CD4-positive, alpha-beta T cell (primary cell): ENCODE data around the gene RTRAF. TPM values are rescaled to one million over a fixed set of nuclear protein-coding genes. Genes with fewer than 3 reads are reported as not detected.

Experiments
- ATAC-seq: fragments of 200-7000 bp; cut with Tn5 transposase; one replicate; pipeline ENCODE4 v1.10.0; 2022; ENCODE audit warnings: mild to moderate bottlenecking; ENCODE audit not compliant: poor library complexity
- CTCF ChIA-PET: fragments of 350-600 bp; sonication (Branson Sonifier 250); formaldehyde crosslinking; loops from one replicate; lab custom pipeline; 2021; ENCODE audit warnings: antibody characterized with exemption, inconsistent platforms; lab: Charles Lee
- POLR2A ChIA-PET: fragments of 350-600 bp; sonication (Branson Sonifier 250); formaldehyde crosslinking; loops from one replicate; lab custom pipeline; 2021; ENCODE audit warnings: antibody characterized with exemption, inconsistent platforms; lab: Charles Lee
- DNase-seq, 14 experiments: peaks; one replicate each; pipeline ENCODE4 v3.0.0-alpha.2; 2013 to 2020; ENCODE audit warnings: mixed read lengths in 2 of 14
- H3K27ac ChIP-seq, 2 donors: one replicate each; pipeline versions ENCODE4 v1.5.1 to v1.7.0; 2013; ENCODE audit warnings: low read length in 2 of 2, low read depth in 1 of 2, mild to moderate bottlenecking in 1 of 2
- H3K27me3 ChIP-seq, 2 experiments: 1 replicate in 1 of 2; 2 replicates in 1 of 2; pipeline versions ENCODE4 v1.6.1 to v1.7.0; 2013; ENCODE audit warnings: low read length in 2 of 2, control low read depth in 1 of 2, mild to moderate bottlenecking in 1 of 2, moderate library complexity in 1 of 2; ENCODE audit not compliant: insufficient read depth in 2 of 2, control insufficient read depth in 1 of 2
- H3K36me3 ChIP-seq: one replicate; pipeline ENCODE4 v1.6.1; 2013; ENCODE audit warnings: low read length, control low read depth; ENCODE audit not compliant: insufficient read depth
- H3K4me1 ChIP-seq: one replicate; pipeline ENCODE4 v1.6.1; 2013; ENCODE audit warnings: low read length, control low read depth; ENCODE audit not compliant: insufficient read depth
- H3K4me3 ChIP-seq: one replicate; pipeline ENCODE4 v1.5.1; 2013; ENCODE audit warnings: mild to moderate bottlenecking, low read length, moderate library complexity
- H3K9me3 ChIP-seq, 2 experiments: 1 replicate in 1 of 2; 2 replicates in 1 of 2; pipeline versions ENCODE4 v1.6.1 to v1.7.0; 2013; ENCODE audit warnings: low read length in 2 of 2, mild to moderate bottlenecking in 2 of 2, control low read depth in 1 of 2, moderate library complexity in 1 of 2; ENCODE audit not compliant: control insufficient read depth in 1 of 2, insufficient read depth in 1 of 2
- H3K27ac Mint-ChIP-seq: one replicate; pipeline ENCODE4 v1.8.0; 2020; ENCODE audit warnings: mixed read lengths
- H3K27me3 Mint-ChIP-seq: one replicate; pipeline ENCODE4 v1.8.0; 2021; ENCODE audit warnings: mixed read lengths
- H3K36me3 Mint-ChIP-seq: one replicate; pipeline ENCODE4 v1.8.0; 2021; ENCODE audit warnings: low read depth, mixed read lengths
- H3K4me1 Mint-ChIP-seq: one replicate; pipeline ENCODE4 v1.8.0; 2021; ENCODE audit warnings: low read depth, mixed read lengths
- H3K4me3 Mint-ChIP-seq: one replicate; pipeline ENCODE4 v1.8.0; 2020; ENCODE audit warnings: mild to moderate bottlenecking, mixed read lengths
- H3K9me3 Mint-ChIP-seq: one replicate; pipeline ENCODE4 v1.8.0; 2020; ENCODE audit warnings: mixed read lengths
- intact Hi-C, 2 experiments: fragments of 100-400 bp; cut with DNase I in 1 of 2; cut with micrococcal nuclease in 1 of 2; formaldehyde crosslinking; loops; one replicate each; pipeline versions ENCODE4 v1.15.1 to v1.9.0; 2023 to 2025; cut with DNase I, micrococcal nuclease
- polyA plus RNA-seq, 2 donors: library from polyadenylated mRNA; unstranded; fragments of 120-200 nt; gene quantifications; one replicate each; pipeline ENCODE4 v1.2.1, GENCODE V29; 2013
- total RNA-seq, 174 experiments: library from RNA in 2 of 174; stranded (reverse) in 2 of 174; gene quantifications; one replicate each; pipeline ENCODE4 v1.2.3 and lab custom pipeline; 2021 to 2026
- TF ChIP-seq, protein P1 (sequence below): fragments of 200-600 bp; IDR thresholded peaks from one replicate; pipeline ENCODE4 v1.8.0; 2022; ENCODE audit warnings: antibody characterized with exemption, mild to moderate bottlenecking

The RTRAF gene
- total RNA-seq (100 to 1,000 TPM; 155 to 157 TPM), total RNA-seq (lab: John Stamatoyannopoulos, UW) (65.3 to 227 (median 121) reads per million in 172 experiments)
- polyA plus RNA-seq (2013, experiment 1 of 2) = 171 TPM
- polyA plus RNA-seq (2013, experiment 2 of 2) = 164 TPM

GRCh38 chr14:51989293-51990234, at the start of gene RTRAF:
TSS of gene RTRAF (plus strand) at chr14:51989546. CDS start at chr14:51989640, 94 bp downstream.
- peak; percentile 83 to 97 (median 89) for DNase-seq
- ChIA-PET CTCF (no interaction called here), POLR2A (interaction anchor here (0.7 to 1.4 kb wide), 2 partner anchors 129 to 455 kb away, joined by 3 to 4 read pairs; partner anchors contain the start of gene GNG2)
- Histone ChIP-seq H3K4me1 (peaks cover 18% of the 10 kb centered on the region), H3K27ac (peak within 1 kb of the TSS; percentile 84 to 87), H3K27me3 (no peaks in the 10 kb centered on the region), H3K36me3 (peaks cover 33% of the 10 kb centered on the region), H3K9me3 (no peaks in the 10 kb centered on the region), H3K4me3 (peak within 1 kb of the TSS; percentile 87)
- no peaks in the 10 kb centered on the region for H3K27me3 Mint-ChIP-seq
- peak within 1 kb of the TSS; percentile 94 for H3K27ac Mint-ChIP-seq
- peak within 1 kb of the TSS; percentile 99 for H3K4me3 Mint-ChIP-seq
- H3K4me1 Mint-ChIP-seq = peaks cover 53% of the 10 kb centered on the region
- intact Hi-C loops = loop anchor here (1.0 to 10.0 kb wide), 8 partner anchors 129 to 1315 kb away; partner anchors contain the start of genes FRMD6 (in 1 of the 2), GNG2 (in 1 of the 2), GNPNAT1 (in 1 of the 2) and GPR137C (in 1 of the 2)
- H3K36me3 Mint-ChIP-seq = peaks cover 49% of the 10 kb centered on the region
- TF ChIP-seq, protein P1, sequence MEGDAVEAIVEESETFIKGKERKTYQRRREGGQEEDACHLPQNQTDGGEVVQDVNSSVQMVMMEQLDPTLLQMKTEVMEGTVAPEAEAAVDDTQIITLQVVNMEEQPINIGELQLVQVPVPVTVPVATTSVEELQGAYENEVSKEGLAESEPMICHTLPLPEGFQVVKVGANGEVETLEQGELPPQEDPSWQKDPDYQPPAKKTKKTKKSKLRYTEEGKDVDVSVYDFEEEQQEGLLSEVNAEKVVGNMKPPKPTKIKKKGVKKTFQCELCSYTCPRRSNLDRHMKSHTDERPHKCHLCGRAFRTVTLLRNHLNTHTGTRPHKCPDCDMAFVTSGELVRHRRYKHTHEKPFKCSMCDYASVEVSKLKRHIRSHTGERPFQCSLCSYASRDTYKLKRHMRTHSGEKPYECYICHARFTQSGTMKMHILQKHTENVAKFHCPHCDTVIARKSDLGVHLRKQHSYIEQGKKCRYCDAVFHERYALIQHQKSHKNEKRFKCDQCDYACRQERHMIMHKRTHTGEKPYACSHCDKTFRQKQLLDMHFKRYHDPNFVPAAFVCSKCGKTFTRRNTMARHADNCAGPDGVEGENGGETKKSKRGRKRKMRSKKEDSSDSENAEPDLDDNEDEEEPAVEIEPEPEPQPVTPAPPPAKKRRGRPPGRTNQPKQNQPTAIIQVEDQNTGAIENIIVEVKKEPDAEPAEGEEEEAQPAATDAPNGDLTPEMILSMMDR = no peak
- no peaks in the 10 kb centered on the region for H3K9me3 Mint-ChIP-seq
- ATAC-seq = peak; percentile 96

DNA sequence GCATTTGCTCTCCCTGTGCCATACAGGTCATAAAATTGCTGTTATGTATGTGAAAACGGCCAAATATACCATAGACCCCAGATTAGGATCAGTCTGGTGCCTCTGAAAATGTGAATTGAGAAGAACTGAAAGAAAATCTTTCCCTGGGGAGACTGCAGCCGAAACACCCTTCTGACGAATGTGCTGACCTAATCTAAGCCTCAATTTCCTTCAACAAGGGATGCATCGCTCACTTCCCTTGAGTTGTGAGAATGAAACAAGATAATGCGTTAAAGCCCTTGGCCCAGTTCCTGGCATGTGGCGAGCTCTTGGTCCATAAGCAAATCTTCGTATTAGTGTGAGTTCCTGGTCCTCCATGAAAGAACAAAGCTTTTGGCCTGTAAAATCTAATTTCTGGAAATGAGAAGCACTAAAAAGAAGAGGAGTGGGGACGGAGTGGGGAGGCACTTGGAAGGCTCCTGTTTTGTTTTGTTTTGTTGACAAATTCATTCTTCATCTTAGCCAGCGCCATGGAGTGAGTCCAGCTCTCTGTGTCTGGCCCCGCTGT, 49.5 kb upstream of the RTRAF start:
- H3K36me3 ChIP-seq = peaks cover 28% of the 10 kb centered on the region
- ATAC-seq (no peak), DNase-seq (no peak)
- no peaks in the 10 kb centered on the region for H3K27me3 ChIP-seq
- TF ChIP-seq, protein P1 = no peak
- POLR2A ChIA-PET = no interaction called here
- peaks cover 62% of the 10 kb centered on the region for H3K4me1 Mint-ChIP-seq
- intact Hi-C loops = no loop called here
- peak overlapping the region; percentile 50 for H3K27ac Mint-ChIP-seq
- no peak overlapping the region for H3K4me3 ChIP-seq
- H3K4me1 ChIP-seq = no peaks in the 10 kb centered on the region
- peaks cover 66% of the 10 kb centered on the region for H3K36me3 Mint-ChIP-seq
- CTCF ChIA-PET = interaction anchor here (0.9 kb wide), 1 partner anchor 16 kb away, joined by 3 read pairs; no protein-coding TSS in a partner anchor
- no peaks in the 10 kb centered on the region for H3K27me3 Mint-ChIP-seq
- no peak overlapping the region for H3K27ac ChIP-seq
- no peaks in the 10 kb centered on the region for H3K9me3 ChIP-seq
- no peak overlapping the region for H3K4me3 Mint-ChIP-seq
- peaks cover 3% of the 10 kb centered on the region for H3K9me3 Mint-ChIP-seq

GRCh38 chr14:51942971-51943370, 46.4 kb upstream of the RTRAF start:
- Mint-ChIP-seq H3K9me3 (peaks cover 8% of the 10 kb centered on the region), H3K27ac (peak overlapping the region; percentile 54), H3K4me1 (peaks cover 57% of the 10 kb centered on the region), H3K27me3 (no peaks in the 10 kb centered on the region), H3K36me3 (peaks cover 88% of the 10 kb centered on the region), H3K4me3 (no peak overlapping the region)
- CTCF ChIA-PET = no interaction called here
- TF ChIP-seq, protein P1 = no peak
- POLR2A ChIA-PET = interaction anchor here (0.6 kb wide), 1 partner anchor 87 kb away, joined by 3 read pairs; no protein-coding TSS in a partner anchor
- Histone ChIP-seq H3K27me3 (no peaks in the 10 kb centered on the region), H3K4me1 (no peaks in the 10 kb centered on the region), H3K36me3 (peaks cover 33% of the 10 kb centered on the region), H3K9me3 (no peaks in the 10 kb centered on the region), H3K27ac (no peak overlapping the region), H3K4me3 (no peak overlapping the region)
- DNase-seq = no peak
- intact Hi-C loops = no loop called here
- ATAC-seq = no peak
